HG03196 (cell line): Measurements from ENCODE around the gene SNX8.
"Not testable (repeated sequence)": the region's sequence is repeated elsewhere in the genome, so short reads cannot be mapped to it uniquely, and the experiment has no call there.

Experiments used
- ATAC-seq: cut with Tn5 transposase; IDR thresholded peaks from one replicate; pipeline ENCODE4 v1.9.1; 2021; ENCODE audit not compliant: unreplicated experiment

SNX8 gene

GRCh38 chr7:2326951-2327350 is 12.7 kb upstream of the SNX8 start:
- ATAC-seq: no peak

- no peak for ATAC-seq
These were observed 10.9 kb upstream of the SNX8 start for GRCh38 chr7:2325162-2325561.

GRCh38 chr7:2321020-2321419 is 6.8 kb upstream of the SNX8 start:
- ATAC-seq: no peak

GRCh38 chr7:2317556-2318293 is 3.5 kb upstream of the SNX8 start:
- no peak for ATAC-seq

- no peak for ATAC-seq
These were observed 2.3 kb upstream of the SNX8 start for GRCh38 chr7:2316578-2316977.

GRCh38 chr7:2315787-2316186 is 1.5 kb upstream of the SNX8 start:
- no peak for ATAC-seq

- ATAC-seq: not testable (repeated sequence)
These were observed 802 bp upstream of the SNX8 start for GRCh38 chr7:2314956-2315530.

GRCh38 chr7:2313450-2314208 is 612 bp downstream of the SNX8 start:
- ATAC-seq: peak; percentile 17

GRCh38 chr7:2312267-2312929 is 1.8 kb downstream of the SNX8 start:
- ATAC-seq: no peak

GRCh38 chr7:2309889-2310331 is 4.3 kb downstream of the SNX8 start:
- ATAC-seq: no peak

GRCh38 chr7:2307690-2308107 is 6.5 kb downstream of the SNX8 start:
- no peak for ATAC-seq

GRCh38 chr7:2306688-2307087 is 7.6 kb downstream of the SNX8 start:
- ATAC-seq: no peak

- ATAC-seq: not testable (repeated sequence)
These were observed 9.0 kb downstream of the SNX8 start for GRCh38 chr7:2305258-2305657.

- not testable (repeated sequence) for ATAC-seq
These were observed 10.7 kb downstream of the SNX8 start for GRCh38 chr7:2303520-2303919.

GRCh38 chr7:2302743-2303397 is 11.4 kb downstream of the SNX8 start:
- ATAC-seq: not testable (repeated sequence)

GRCh38 chr7:2301511-2301863 is 12.8 kb downstream of the SNX8 start:
- no peak for ATAC-seq

- ATAC-seq: no peak
These were observed 14.2 kb downstream of the SNX8 start for GRCh38 chr7:2299870-2300512.

- no peak for ATAC-seq
These were observed 15.0 kb downstream of the SNX8 start for GRCh38 chr7:2299131-2299829.

GRCh38 chr7:2296832-2297231 is 17.4 kb downstream of the SNX8 start:
- no peak for ATAC-seq
